GM18520 (cell line): Measurements from ENCODE around the gene SLC7A6OS.

Source experiments
- ATAC-seq: cut with Tn5 transposase; IDR thresholded peaks from one replicate; pipeline ENCODE4 v1.9.1; 2021; ENCODE audit not compliant: unreplicated experiment

The SLC7A6OS gene

DNA sequence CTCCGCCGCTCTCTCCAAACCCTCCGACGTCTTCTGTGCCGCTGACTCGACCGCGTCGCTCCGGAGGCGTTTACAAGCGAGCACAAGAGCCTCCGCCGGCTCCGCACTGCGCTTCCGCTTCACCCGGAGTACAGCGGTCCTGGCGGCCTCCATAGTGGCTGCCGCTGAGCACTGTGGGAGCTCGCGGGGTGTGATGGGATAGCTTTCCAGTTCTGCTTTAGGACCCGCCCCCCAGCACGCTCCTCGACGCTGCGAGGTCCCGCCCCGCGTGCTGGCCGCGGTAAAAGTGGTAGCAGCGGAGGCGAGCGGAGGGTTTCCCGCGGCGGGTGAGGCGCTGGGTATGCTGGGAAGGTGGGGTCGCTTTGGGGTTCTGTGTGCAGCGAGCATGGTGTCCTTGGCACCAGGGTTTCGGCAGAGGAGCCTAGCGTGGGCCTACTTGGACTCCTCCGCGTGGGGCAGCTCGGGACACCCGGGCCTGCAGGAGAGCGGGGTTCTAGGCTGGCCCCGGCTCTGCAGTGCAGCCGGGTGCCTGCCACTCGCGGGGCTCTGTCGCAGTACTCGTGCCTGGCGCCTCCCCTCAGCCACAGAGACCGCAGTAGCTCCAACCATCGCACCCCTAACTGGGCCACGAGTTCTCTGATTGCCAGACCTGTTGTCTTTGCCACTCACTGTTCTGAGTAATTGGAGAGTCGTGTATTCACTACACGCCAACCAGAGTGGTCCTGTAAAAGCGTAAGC is at the start of gene SLC7A6OS, which contains the start of gene PRMT7:
Gene SLC7A6OS (minus strand): TSS at position 173 of the 738 bp plus-strand sequence. CDS start 20 bp downstream, at position 153.
Gene PRMT7 (plus strand): TSS at position 246 of the 738 bp plus-strand sequence. CDS start 4,961 bp downstream, outside the sequence.
- ATAC-seq: peak; percentile 91

DNA sequence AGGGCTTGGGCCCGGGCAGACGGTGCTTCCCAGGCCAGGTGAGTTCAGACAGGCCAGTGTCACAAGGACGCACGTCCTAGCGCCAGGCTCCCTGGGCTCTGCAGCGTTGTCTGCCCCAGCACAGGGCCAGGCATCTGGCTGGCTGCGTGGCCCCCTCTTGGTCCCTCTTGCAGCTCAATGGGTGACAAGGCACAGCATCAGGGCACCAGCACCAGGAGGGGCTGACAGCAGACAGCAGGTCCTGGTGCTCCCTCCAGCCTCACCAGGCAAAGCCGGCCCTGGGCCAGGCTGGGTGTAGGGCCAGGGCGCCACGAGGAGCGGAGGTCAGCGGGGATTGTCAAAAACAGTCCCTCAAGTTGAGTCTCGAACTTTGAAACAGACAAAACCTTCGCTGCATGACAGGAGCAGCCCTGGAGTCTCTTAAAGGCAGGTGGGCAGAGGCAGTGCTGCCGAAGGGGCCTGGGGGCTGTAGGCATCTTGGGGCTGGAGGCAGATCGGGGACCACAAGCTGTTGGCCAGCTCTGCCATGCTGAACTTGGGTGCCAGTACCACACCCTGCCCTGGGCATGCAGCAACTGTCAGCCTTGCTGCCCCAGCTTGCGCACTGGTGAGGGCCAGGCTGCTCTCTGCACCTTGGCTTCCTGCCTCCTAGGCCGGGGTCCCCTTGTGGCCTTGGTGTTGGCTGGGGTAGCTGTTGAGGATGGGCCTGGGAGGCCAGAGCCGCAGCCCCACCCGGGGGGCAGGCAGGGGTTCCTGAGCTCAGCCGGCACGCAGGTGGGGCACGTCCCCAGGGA is 48.8 kb upstream of the SLC7A6OS start:
- no peak for ATAC-seq

DNA sequence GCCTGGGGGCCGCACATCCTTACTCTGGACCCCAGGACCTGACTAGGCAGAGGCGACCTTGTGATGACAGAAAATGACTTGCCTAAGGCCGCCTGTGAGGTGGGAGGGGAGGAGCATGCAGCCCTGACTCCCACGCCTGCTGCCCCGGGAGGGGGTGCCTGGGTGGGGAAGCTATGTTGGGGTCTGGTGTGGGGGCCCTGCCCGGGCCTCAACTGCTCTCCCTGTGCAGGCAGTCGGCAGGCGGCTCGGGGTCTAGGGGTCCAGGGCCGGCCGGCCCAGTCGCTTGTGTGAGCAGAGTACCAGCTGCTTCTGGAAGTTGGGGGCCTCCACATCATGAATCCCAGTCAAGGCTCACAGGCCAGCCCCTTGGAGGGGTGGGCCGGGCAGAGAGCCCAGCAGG is 48.2 kb upstream of the SLC7A6OS start:
- ATAC-seq: no peak

DNA sequence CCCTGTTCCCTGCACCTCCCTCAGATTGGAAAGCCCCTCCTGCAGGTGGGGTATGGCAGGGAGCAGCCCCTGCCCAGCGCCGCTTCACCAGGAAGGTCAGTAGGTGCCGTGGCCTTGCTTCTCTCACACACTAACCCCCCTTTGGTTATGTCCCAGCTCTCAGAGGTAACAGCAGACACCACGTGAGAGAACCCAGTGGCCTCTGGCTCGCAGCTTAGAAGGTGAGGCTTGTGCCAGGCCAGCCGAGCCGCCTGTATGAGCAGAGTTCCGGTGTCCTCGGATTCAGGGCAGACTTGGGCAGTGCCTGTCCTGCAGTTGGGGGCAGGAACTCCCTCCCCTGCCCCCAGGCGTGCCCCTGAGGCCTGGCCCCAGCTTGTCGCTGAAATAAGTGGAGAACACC is 47.2 kb upstream of the SLC7A6OS start:
- ATAC-seq: no peak

DNA sequence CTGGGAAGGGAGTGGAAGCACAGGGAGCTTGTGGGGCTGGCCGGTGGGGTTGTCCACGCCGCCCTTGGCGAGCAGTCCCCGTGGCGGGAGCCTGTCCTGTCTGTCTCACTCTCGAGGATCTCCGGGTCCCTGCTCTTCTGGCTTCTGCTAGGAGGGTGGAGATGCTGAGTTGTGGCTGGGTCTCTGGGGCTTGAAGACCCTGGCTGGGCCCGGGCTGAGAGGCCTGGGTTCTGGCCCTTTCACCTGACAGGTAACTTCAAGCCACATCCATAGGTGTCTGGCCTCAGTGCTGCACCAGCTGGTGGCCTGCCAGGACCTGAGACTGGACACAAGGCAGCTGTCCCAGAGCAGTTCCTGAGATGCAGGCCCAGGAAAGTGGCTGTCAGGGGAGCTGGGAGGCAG is 46.8 kb upstream of the SLC7A6OS start:
- no peak for ATAC-seq

DNA sequence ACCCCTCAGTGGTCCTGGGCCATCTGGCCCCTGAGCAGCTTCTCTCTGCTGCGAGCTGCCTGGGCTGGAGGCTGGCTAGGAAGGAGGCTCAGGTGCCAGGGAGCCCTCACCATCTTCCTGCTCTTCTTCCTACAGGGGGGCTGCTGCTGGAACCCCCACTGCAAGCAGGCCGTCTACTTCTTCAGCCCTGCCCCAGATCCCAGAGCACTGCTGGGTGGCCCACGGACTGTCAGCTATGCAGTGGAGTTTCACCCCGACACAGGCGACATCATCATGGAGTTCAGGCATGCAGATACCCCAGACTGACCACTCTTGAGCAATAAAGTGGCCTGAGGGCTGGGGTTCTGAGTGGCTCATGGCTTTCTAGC is 46.2 kb upstream of the SLC7A6OS start:
- no peak for ATAC-seq

DNA sequence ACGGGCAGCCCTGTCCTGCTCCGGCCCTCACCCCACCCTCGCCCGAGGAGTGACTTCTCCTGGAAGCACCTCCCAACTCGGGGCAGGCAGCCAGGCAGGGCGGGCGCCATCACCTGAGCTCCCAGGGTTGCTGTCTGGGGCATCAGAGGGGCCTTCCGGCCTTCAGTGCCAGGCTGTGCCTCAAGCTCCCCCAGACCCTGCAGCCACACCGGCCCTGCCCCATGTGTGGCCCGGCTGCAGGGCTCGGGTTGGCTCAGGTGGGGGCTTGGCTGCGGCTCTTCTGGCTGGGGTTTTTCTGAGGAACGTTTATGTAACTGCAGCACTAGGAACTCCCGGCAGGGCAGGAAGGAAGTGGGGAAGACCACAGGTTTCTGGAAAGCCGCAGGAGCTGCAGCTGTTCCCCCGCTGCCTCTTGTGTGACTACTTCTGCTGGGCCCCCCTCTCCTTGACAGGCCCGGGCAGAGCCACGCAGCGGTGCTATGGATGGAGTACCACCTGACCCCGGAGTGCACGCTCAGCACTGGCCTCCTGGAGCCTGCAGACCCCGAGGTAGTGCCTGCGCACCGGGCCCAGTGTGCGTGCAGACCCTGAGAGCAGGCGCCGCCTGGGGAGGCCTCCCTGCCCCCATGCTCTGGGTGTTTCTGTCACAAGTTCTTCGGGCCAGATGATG is 45.6 kb upstream of the SLC7A6OS start:
- peak; percentile 43 for ATAC-seq

DNA sequence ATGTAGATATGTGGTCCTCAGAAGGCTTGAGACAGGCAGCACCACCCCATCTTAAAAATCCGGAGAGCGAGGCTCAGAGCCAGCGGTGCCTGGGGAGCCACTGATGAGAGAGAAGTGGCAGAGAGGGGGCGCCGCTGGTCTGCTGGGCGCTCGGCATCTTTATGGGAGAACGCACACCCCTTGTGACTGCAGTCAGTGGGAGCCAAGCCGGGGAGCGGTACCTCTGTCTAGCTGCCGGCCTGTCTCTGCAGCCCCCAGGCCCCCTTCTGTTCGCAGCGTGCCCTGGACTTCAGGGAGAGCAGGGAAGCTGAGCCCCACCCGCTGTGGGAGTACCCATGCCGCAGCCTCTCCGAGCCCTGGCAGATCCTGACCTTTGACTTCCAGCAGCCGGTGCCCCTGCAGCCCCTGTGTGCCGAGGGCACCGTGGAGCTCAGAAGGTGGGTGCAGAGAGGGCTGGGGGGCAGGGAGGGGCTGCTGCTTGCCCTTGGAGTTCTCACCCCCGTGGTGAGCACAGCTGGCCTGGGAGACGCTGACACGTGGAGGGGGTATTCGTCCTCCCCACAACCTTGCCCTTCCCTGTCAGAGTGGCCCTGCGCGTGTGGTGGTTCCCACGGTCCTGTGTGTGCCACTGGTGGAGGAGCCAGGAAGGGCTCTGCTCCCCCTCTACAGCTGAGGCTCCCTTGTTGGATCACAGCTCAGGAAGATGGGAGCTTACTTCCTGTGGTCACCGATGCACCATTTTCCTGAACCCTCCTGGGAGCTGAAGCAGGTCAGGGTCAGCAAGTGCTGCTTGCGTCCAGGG is 44.9 kb upstream of the SLC7A6OS start:
- ATAC-seq: no peak

DNA sequence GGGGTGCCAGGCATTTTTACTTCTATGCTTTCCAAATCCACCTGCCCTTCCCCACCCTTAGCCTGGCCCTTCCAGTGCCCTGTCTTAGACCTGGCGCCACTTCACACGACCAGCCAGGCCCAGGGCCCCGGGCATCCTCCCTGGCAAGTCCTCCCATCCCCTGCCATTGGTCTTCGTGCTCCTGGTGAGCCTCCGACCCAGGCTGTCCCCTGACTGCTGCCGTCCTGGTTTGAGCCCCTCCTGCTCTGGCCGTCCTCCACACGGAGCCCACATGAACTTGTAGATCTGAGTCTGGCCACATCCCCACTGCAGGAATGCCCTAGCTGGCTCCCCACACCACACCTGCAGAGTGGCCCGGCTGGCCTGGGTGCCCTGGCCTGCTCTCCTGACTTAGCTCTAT is 44.1 kb upstream of the SLC7A6OS start:
- no peak for ATAC-seq

DNA sequence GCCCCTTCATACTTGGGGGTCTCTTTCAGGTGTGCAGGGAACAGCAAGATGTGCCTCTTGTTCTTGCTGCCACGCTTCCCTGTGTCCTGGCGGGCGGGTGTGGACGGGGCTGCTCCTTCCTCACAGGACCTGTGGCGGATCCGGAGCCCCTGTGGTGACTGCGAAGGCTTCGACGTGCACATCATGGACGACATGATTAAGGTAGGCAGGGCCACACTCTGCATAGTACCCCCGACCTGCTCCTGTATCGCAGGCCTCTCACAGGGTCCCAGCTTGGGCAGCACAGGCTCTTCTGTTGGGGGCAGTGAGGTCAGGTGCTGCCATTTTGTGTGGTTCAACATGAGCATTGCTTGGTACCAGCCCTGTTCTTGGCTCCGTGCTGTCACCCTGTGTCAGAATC is 42.6 kb upstream of the SLC7A6OS start:
- ATAC-seq: no peak

DNA sequence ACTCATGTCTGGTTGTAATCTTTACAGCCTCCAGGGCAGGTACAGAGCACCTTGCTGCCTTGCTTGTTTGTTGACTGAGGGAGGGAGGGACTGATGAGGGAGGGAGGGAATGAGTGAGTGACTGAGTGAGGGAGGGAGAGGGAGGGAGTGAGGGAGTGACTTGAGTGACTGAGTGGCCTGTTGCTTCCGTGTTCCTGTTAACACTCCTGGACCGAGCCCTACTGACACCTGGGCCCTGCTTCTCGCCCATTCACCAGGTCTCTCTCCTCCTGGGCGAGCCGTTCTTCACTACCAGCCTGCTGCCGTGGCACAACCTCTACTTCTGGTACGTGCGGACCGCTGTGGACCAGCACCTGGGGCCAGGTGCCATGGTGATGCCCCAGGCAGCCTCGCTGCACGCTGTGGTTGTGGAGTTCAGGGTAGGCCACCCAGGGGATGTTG is 41.3 kb upstream of the SLC7A6OS start:
- no peak for ATAC-seq

DNA sequence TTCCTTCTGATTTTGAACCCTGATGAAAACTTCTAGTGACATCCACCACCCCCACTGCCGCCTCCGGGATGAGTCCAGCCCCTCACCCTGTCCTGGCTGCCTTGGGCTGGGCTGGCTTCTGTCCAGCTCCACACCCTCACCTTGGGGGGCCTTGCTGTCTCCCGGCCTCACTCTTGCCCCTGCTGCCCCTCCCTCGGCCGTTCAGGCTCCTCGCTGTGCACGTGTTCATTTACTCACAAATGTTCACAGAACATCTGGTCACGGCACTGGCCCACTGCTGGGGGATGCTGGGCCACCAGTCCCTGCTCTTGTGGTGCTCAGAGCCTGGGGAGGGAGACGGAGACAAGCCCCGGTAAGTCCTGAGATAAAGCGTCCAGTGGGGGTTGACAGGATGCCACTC is 40.7 kb upstream of the SLC7A6OS start:
- ATAC-seq: no peak

DNA sequence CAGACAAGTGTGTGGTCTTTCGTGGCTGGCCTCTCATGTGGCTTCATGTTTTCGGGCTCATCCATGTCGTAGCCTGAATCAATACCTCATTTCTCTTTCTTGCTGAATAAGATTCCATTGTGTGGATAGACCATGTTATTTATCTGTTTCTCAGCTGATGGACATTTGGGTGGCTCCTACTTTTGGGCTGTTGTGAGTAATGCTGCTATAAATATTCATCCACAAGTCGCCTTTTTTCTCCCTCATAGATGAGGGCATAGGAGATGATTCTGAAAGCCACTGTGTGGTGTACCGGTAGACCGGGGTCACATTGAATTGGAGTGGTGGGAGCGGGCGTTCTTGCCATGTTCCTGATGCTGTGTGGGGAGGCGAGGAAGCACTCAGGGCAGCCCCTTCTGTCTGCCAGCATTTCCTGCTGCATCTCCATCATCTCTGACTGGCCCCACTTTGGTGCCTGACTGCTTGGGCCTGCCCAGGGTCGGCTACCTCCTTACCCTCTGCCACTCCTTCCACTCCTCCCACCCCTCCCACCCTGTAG is 40.1 kb upstream of the SLC7A6OS start:
- no peak for ATAC-seq

DNA sequence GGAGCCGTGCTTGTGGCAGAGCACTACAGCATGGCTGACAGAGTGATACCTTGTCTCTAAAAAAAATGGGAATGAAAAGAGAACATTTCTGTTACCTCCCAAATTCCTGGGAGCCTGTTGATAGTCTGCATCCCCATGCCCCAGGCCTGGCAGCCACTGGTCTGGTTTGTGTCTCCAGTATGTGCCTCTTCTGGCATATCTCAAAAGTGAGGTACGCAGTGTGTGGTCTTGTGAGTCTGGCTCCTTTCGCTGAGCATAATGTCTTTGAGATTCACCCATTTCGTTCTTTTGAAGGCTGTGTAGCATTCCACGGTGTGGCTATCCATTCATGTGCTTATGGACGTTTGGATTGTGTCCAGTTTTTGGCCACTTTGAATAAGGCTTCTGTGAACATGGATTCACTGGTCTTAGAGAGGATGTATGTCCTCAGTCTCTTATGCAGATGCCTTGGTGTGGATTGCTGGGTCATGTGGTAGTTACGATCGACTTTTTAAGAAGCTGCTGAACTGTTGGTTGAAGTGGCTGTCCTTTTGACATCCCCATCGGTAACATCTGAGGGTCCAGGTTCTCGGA is 39.2 kb upstream of the SLC7A6OS start:
- no peak for ATAC-seq

DNA sequence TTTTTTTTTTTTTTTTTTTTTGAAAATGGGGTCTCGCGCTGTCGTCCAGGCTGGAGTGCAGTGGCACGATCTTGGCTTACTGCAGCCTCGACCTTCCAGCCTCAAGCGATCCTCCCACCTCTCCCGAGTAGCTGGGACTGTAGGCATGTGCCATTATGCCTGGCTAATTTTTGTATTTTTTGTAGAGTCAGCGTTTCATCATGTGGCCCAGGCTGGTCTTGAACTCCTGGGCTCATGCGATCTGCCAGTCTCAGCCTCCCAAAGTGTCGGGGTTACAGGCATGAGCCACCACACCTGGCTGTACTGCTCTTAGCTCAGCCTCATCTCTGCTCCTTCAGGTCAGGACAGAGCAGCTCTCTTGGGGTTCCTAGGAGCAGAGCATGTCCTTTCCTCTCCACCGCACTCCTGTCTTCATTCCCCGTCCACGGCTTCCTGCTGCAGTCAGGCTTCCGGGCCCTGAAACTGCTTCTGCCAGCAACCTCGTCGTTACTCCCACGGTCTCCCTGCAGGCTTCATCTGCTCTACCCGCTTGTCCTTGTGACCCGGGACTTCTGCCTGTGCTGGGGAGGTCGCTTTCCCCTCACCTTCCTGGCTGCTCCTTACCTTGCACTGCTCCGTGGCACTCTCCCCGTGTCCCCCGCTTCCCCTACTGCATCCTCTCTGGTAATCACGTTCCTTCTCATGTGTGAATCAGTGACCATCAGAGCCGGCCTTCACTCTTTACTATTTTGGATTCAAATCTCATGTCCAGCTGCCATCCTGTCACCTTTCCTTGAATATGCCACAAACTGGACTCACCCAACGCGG is 38.1 kb upstream of the SLC7A6OS start:
- ATAC-seq: no peak

DNA sequence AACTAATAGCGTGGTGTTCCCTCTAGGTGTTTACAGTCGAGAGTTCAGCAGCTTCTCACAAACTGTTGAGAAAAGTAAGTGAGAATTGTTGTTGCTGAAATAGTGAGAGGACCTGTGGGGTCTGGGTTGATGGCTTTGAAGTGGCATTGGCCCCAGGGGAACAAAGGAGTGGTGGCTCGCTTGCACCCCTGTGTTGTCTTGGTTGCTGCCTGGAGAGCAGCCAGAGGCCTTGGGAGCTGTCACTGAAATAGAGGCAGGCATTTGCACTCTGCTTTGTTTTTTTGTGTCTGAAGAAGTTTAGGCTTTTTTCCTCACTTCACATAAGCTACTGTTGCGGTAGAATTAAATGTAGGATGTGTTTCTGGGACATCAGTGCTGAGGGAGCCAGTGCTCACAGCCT is 36.9 kb upstream of the SLC7A6OS start:
- no peak for ATAC-seq

DNA sequence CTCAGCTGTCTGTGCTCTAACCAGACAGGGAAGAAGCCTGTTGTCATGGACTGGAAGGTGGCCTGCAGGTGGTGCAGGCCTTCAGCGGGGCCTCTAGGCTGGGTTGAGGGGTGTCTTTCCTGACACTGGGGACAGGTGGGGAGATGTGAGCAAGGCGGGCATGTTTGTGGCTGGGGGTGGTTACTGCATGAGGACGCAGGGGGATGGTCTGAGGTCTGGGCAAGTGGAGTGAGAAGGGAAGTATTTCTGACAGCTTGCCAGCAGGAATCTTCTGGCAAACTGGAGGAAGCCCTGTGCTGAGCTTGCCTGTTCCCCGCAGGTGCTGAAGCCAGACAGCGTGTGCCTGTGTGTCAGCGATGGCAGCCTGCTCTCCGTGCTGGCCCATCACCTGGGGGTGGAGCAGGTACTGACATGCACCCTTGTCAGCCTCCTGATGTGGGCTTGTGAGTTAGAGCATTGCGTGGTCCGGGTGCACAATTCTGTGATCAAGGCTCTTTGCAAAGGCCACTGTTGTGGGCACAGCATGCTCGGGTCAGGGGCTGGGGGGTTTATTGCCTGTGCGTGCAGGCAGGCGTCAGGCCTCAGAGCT is 36.2 kb upstream of the SLC7A6OS start:
- ATAC-seq: no peak

DNA sequence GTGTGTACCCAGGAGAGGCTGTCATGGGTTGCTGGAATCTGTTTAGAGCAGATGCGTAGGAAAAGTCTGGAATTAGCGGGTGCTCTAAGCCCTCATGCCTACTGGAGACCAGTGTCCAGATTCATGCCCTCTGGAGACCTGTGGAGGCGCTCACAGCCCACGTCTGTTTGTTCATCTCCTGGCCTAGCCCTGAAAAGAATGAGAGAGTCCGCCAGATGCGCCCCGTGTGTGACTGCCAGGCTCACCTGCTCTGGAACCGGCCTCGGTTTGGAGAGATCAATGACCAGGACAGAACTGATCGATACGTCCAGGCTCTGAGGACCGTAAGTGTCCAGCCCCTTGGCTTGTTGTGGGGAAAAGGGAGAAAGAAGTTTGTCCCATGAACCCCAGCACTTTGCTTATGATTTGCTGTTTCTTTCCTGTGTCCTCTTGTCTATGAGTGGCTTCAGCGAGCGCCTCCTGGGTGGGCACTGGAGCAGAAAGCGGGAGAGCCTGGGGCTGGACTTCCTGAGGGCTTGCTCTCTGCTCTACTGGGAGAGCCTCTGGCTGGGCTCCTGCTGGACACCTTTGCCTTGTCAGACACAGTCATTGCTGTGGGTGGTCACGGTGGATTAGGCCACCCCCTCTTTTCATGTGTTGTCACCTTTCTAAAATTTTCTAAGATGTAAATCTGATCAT is 35.4 kb upstream of the SLC7A6OS start:
- ATAC-seq: no peak
